KOPT-K1 (cell line): ENCODE results near the gene RAPGEF4.

Source experiments
- H3K27ac ChIP-seq: fragments of 200-600 bp; sonication (generic); 2 replicates; pipeline ENCODE4 v1.5.1; 2016; ENCODE audit warnings: antibody characterized with exemption, mild to moderate bottlenecking, low read depth, low read length; ENCODE audit not compliant: poor library complexity, severe bottlenecking
- H3K36me3 ChIP-seq: fragments of 200-600 bp; sonication (generic); 2 replicates; pipeline ENCODE4 v1.5.1; 2017; ENCODE audit warnings: antibody characterized with exemption, mild to moderate bottlenecking, low read length, moderate library complexity; ENCODE audit not compliant: insufficient read depth
- H3K9me3 ChIP-seq: fragments of 200-600 bp; sonication (generic); 2 replicates; pipeline ENCODE4 v1.5.1; 2017; ENCODE audit warnings: antibody characterized with exemption, low read length, mild to moderate bottlenecking; ENCODE audit not compliant: insufficient read depth, poor library complexity, severe bottlenecking

Gene RAPGEF4

GRCh38 chr2:172864182-172864581 is 128.5 kb downstream of the RAPGEF4 start:
- H3K36me3 ChIP-seq, result no peaks in the 10 kb centered on the region
- H3K9me3 ChIP-seq, result no peaks in the 10 kb centered on the region
- H3K27ac ChIP-seq, result no peak overlapping the region

GRCh38 chr2:172865422-172865821 is 129.8 kb downstream of the RAPGEF4 start:
- Histone ChIP-seq H3K9me3 (no peaks in the 10 kb centered on the region), H3K36me3 (no peaks in the 10 kb centered on the region), H3K27ac (no peak overlapping the region)

GRCh38 chr2:172869861-172870260 is 134.2 kb downstream of the RAPGEF4 start:
- no peak overlapping the region for H3K27ac ChIP-seq
- H3K9me3 ChIP-seq, result no peaks in the 10 kb centered on the region
- no peaks in the 10 kb centered on the region for H3K36me3 ChIP-seq

- no peaks in the 10 kb centered on the region for H3K9me3 ChIP-seq
- no peak overlapping the region for H3K27ac ChIP-seq
- no peaks in the 10 kb centered on the region for H3K36me3 ChIP-seq
These were observed 134.8 kb downstream of the RAPGEF4 start for GRCh38 chr2:172870396-172870795.

- no peaks in the 10 kb centered on the region for H3K9me3 ChIP-seq
- H3K36me3 ChIP-seq, result no peaks in the 10 kb centered on the region
- no peak overlapping the region for H3K27ac ChIP-seq
These were observed 142.2 kb downstream of the RAPGEF4 start for GRCh38 chr2:172877826-172878225.

GRCh38 chr2:172878260-172878659 is 142.6 kb downstream of the RAPGEF4 start:
- Histone ChIP-seq H3K27ac (no peak overlapping the region), H3K36me3 (no peaks in the 10 kb centered on the region), H3K9me3 (no peaks in the 10 kb centered on the region)

- Histone ChIP-seq H3K9me3 (no peaks in the 10 kb centered on the region), H3K27ac (no peak overlapping the region), H3K36me3 (no peaks in the 10 kb centered on the region)
These were observed 148.7 kb downstream of the RAPGEF4 start for GRCh38 chr2:172884336-172884735.

- Histone ChIP-seq H3K27ac (no peak overlapping the region), H3K36me3 (no peaks in the 10 kb centered on the region), H3K9me3 (no peaks in the 10 kb centered on the region)
These were observed 150.4 kb downstream of the RAPGEF4 start for GRCh38 chr2:172885996-172886395.

GRCh38 chr2:172887280-172887679 is 151.6 kb downstream of the RAPGEF4 start:
- no peaks in the 10 kb centered on the region for H3K36me3 ChIP-seq
- H3K9me3 ChIP-seq, result no peaks in the 10 kb centered on the region
- H3K27ac ChIP-seq, result no peak overlapping the region

- Histone ChIP-seq H3K27ac (no peak overlapping the region), H3K36me3 (no peaks in the 10 kb centered on the region), H3K9me3 (no peaks in the 10 kb centered on the region)
These were observed 153.3 kb downstream of the RAPGEF4 start for GRCh38 chr2:172888714-172889669.

- Histone ChIP-seq H3K27ac (no peak overlapping the region), H3K36me3 (no peaks in the 10 kb centered on the region), H3K9me3 (no peaks in the 10 kb centered on the region)
These were observed 154.3 kb downstream of the RAPGEF4 start for GRCh38 chr2:172889768-172890430.

GRCh38 chr2:172893111-172893510 is 157.5 kb downstream of the RAPGEF4 start:
- Histone ChIP-seq H3K36me3 (no peaks in the 10 kb centered on the region), H3K27ac (no peak overlapping the region), H3K9me3 (no peaks in the 10 kb centered on the region)

- Histone ChIP-seq H3K9me3 (no peaks in the 10 kb centered on the region), H3K27ac (no peak overlapping the region), H3K36me3 (no peaks in the 10 kb centered on the region)
These were observed 158.0 kb downstream of the RAPGEF4 start for GRCh38 chr2:172893671-172894070.

- Histone ChIP-seq H3K36me3 (no peaks in the 10 kb centered on the region), H3K27ac (no peak overlapping the region), H3K9me3 (no peaks in the 10 kb centered on the region)
These were observed 159.2 kb downstream of the RAPGEF4 start for GRCh38 chr2:172894689-172895387.

- H3K36me3 ChIP-seq, result no peaks in the 10 kb centered on the region
These were observed 161.0 kb downstream of the RAPGEF4 start for GRCh38 chr2:172896661-172897081.

More at GRCh38 chr2:172896661-172897081, 161.0 kb downstream of the RAPGEF4 start:
- Histone ChIP-seq H3K27ac (no peak overlapping the region), H3K9me3 (no peaks in the 10 kb centered on the region)
